Middle frontal gyrus (tissue), 1 donor: ENCODE data around the gene SDK1.
A peak's percentile ranks its signal among the peaks of the same experiment; 100 is the strongest.

Experiments used
- DNase-seq: peaks from one replicate; pipeline ENCODE4 v3.0.0-alpha.2; 2015; ENCODE audit warnings: low spot score; ENCODE audit errors: extremely low spot score

SDK1 gene

GRCh38 chr7:3300651-3301448 lies at the start of gene SDK1:
SDK1 (plus strand) TSS chr7:3301252; CDS start chr7:3301587, 335 bp downstream.
- peak; percentile 83 for DNase-seq

- no peak for DNase-seq
Observed at GRCh38 chr7:3254718-3255117, 46.3 kb upstream of the SDK1 start.

GRCh38 chr7:3259711-3260400 lies 41.2 kb upstream of the SDK1 start:
- DNase-seq = no peak

GRCh38 chr7:3260401-3260715 lies 40.7 kb upstream of the SDK1 start:
- no peak for DNase-seq

GRCh38 chr7:3264693-3265339 lies 36.2 kb upstream of the SDK1 start:
- DNase-seq = no peak

GRCh38 chr7:3265388-3265787 lies 35.7 kb upstream of the SDK1 start:
- DNase-seq = no peak

GRCh38 chr7:3266240-3266639 lies 34.8 kb upstream of the SDK1 start:
- no peak for DNase-seq

- DNase-seq = no peak
Observed at GRCh38 chr7:3267966-3268690, 32.9 kb upstream of the SDK1 start.

- no peak for DNase-seq
Observed at GRCh38 chr7:3270362-3270761, 30.7 kb upstream of the SDK1 start.

- no peak for DNase-seq
Observed at GRCh38 chr7:3271298-3271697, 29.8 kb upstream of the SDK1 start.

- no peak for DNase-seq
Observed at GRCh38 chr7:3272691-3273141, 28.3 kb upstream of the SDK1 start.

GRCh38 chr7:3274131-3274530 lies 26.9 kb upstream of the SDK1 start:
- DNase-seq = no peak

GRCh38 chr7:3277604-3278572 lies 23.2 kb upstream of the SDK1 start:
- DNase-seq = no peak

GRCh38 chr7:3279147-3279818 lies 21.8 kb upstream of the SDK1 start:
- no peak for DNase-seq

- no peak for DNase-seq
Observed at GRCh38 chr7:3280445-3280844, 20.6 kb upstream of the SDK1 start.

- DNase-seq = no peak
Observed at GRCh38 chr7:3280946-3281656, 20.0 kb upstream of the SDK1 start.

- no peak for DNase-seq
Observed at GRCh38 chr7:3282457-3282856, 18.6 kb upstream of the SDK1 start.

- DNase-seq = no peak
Observed at GRCh38 chr7:3283130-3283704, 17.8 kb upstream of the SDK1 start.

- DNase-seq = no peak
Observed at GRCh38 chr7:3285652-3286051, 15.4 kb upstream of the SDK1 start.
